GM11168 (cell line): ENCODE measurements around the gene RAB5A.
"Not testable (repeated sequence)": the region's sequence is repeated elsewhere in the genome, so short reads cannot be mapped to it uniquely, and the experiment has no call there.

ENCODE experiments used
- in situ Hi-C: fragments of 300-500 bp; cut with MboI; formaldehyde crosslinking; loops from one replicate; pipeline ENCODE4 v1.12.0; 2022; ENCODE audit warnings: low sequenced_read_pairs; ENCODE audit not compliant: unreplicated experiment

Gene RAB5A

DNA sequence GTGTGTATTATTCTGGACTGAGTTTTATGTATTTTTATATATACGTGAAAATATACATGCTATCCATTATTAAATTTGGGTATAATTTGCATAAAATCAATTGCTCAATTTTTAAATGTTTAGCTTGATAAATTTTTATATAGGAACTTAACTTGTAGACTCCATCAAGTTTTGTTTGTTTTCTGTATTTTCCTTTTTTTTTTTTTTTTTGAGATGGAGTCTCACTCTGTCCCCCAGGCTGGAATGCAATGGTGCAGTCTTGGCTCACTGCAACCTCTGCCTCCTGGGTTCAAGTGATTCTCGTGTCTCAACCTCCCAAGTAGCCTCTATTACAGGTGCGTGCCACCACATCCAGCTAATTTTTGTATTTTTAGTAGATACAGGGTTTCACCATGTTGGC is 69.2 kb downstream of the RAB5A start:
- in situ Hi-C loops, result not testable (repeated sequence)

GRCh38 chr3:20022954-20023622 is 76.2 kb downstream of the RAB5A start:
- in situ Hi-C loops, result no loop called here

- in situ Hi-C loops, result no loop called here
Measured at GRCh38 chr3:20023623-20024405, 76.9 kb downstream of the RAB5A start.

DNA sequence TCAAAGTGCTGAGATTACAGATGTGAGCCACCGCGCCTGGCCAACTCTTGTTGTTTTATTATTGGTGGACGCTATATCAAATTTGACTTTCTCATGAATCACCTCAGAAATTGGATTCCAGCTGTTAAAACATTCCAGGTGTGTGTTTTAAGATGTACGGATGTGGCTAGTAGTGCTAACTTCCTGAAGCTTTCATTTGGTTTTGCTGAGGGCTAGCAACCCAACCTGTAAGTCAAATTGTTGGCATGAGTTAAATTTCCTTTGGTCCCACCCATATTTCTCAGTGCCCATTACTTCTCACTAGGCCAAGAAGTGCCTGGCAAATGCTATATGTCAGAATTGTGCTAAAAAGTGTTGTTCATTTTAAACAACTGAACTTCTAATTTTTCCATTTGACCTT is 80.2 kb downstream of the RAB5A start:
- in situ Hi-C loops, result no loop called here

DNA sequence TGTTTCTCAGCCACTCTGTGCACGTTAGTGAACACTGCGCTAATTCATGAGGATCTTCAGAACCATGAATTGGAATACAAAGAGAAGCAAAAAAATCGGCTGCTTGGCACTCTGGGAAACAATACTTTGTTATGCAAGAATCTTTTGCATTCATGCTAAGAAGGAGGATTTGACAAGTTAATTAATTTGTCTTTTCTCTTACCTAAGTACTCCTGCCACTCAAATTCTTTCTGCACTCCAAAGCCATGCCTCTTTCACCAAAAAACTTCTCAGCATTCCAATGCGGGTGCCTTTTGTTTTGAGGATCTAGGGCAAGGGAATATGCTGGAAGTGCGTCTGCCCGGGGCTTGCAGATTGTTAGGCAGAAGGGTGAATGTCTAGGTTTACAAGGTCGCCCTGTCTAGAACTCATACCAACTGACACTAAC is 82.0 kb downstream of the RAB5A start:
- in situ Hi-C loops, result no loop called here

DNA sequence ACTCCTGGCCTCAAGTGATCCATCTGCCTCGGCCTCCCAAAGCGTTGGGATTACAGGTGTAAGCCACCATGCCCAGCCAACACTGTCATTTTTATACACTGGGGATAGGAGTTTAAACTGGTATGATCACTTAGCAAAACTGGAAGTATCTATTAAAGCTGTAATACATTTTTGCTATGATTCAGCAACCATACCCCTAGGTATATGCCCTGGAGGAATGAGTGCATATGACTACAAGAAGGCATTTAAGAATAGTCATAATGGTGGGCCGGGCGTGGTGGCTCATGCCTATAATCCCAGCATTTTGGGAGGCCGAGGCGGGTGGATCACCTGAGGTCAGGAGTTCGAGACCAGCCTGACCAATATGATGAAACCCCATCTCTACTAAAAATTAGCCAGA is 85.0 kb downstream of the RAB5A start:
- in situ Hi-C loops, result not testable (repeated sequence)
